ENCODE results near the gene ALPG. TPM values are rescaled to one million over a fixed set of nuclear protein-coding genes. Genes with fewer than 3 reads are reported as not detected.
A peak's percentile ranks its signal among the peaks of the same experiment; 100 is the strongest.

The ALPG gene
- total and polyA plus RNA-seq, 2 of the 4 experiments (the other 2 are of a cell fraction): not detected

DNA sequence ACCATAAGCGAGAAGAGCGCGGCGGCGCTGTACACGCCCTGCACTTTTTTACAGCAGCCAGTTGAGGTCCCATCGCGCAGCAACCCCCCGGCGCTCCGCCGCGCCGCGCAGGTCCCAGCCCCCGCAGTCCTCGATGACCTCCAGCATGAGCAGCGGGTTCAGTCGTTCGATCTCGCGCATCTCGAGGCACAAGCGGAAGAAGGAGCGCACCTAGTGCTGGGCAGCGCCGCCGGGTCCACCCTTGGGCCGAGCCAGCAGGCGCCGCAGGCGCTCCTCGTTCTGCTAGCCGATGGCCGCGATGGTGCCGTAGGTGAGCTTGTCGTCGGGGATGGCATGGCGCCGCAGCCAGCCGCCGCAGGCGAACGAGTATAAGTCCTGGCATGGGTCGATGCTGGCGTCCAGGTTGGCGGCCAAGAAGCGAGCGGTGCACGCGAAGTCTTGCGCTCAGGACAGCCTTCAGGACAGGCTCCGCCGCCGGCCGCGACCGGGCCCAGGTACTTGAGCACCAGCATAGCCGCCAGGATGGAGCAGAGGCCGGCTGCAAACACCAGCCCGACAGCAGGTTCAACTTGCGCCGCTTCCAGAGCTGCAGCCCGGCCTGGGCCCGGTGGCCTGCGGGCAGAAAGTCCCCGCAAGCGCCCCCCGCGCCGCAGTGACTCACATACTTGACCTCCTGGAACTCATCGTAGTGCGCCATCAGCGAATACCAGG, 19.7 kb upstream of the ALPG start:
- no peak overlapping the region for H2AK5ac ChIP-seq (ENCODE audit: low read depth, low read length)
- H3K27me3 ChIP-seq (ENCODE audit: control insufficient read depth, insufficient read depth, low read length): peaks cover 83% of the 10 kb centered on the region
- H3K9me3 ChIP-seq (ENCODE audit: control insufficient read depth, insufficient read depth, low read length): peaks cover 2% of the 10 kb centered on the region; the same call in 1 of the 2 replicates
- no peak overlapping the region for H3K14ac ChIP-seq (replicated peaks; ENCODE audit: low read depth, low read length)
- no peak overlapping the region for H3K18ac ChIP-seq (ENCODE audit: low read depth, low read length)
- H3K79me1 ChIP-seq (ENCODE audit: low read depth in 1 of 2, low read length in 2 of 2): no peaks in the 10 kb centered on the region
- H4K8ac ChIP-seq (ENCODE audit: low read depth in 2 of 2, low read length in 2 of 2): no peak overlapping the region
- BruUV-seq (replicated peaks): no TSS peak
- in situ Hi-C loops (cut with MboI; ENCODE audit: low sequenced_read_pairs) (no loop called here), dilution Hi-C loops (cut with HindIII; ENCODE audit: low sequenced_read_pairs, unreplicated experiment) (no loop called here), intact Hi-C loops (cut with micrococcal nuclease) (loop anchor here (5.0 kb wide), 1 partner anchor 40 kb away; no protein-coding TSS in a partner anchor)
- ATAC-seq (ENCODE audit: low read depth): no peak
- H2BK15ac ChIP-seq (ENCODE audit: low read depth, low read length): no peak overlapping the region
- no peak overlapping the region for H3K4ac ChIP-seq (ENCODE audit: low read depth, low read length)
- H2AK9ac ChIP-seq (replicated peaks; ENCODE audit: low read depth, low read length, poor library complexity): no peak overlapping the region
- no peak overlapping the region for H3K9ac ChIP-seq (ENCODE audit: low read depth, low read length)
- no peak overlapping the region for H4K5ac ChIP-seq (ENCODE audit: low read depth, low read length)
- WGBS, 2 experiments (ENCODE audit: extremely low coverage in 2 of 2, insufficient read length in 1 of 2): 3% methylated on average over 58 of the region's 75 CpGs; no CpG with 5 or more reads in 1 of the 2 experiments
- H2AFZ ChIP-seq (replicated peaks; ENCODE audit: low read length, poor library complexity): peak overlapping the region; percentile 76
- H2BK120ac ChIP-seq (ENCODE audit: low read depth, low read length): no peak overlapping the region
- POLR2A ChIA-PET (ENCODE audit: unreplicated experiment): no interaction called here
- no peak overlapping the region for H3K23ac ChIP-seq (ENCODE audit: low read depth, low read length)
- no peak overlapping the region for H3K56ac ChIP-seq (ENCODE audit: extremely low read depth, insufficient read depth, low read length)
- peak overlapping the region; percentile 18; the same call in 1 of the 2 replicates for H3K4me2 ChIP-seq (ENCODE audit: low read depth, low read length)
- no peaks in the 10 kb centered on the region for H3K9me1 ChIP-seq (ENCODE audit: insufficient read depth, low read length)
- CTCF ChIA-PET: interaction anchor here (1.2 kb wide), 1 partner anchor 13 kb away, joined by 3 read pairs; no protein-coding TSS in a partner anchor
- no peak for DNase-seq
- no peak overlapping the region for H2BK20ac ChIP-seq (ENCODE audit: low read depth, low read length)
- peaks cover 3% of the 10 kb centered on the region; the same call in 1 of the 2 replicates for H3K4me1 ChIP-seq (ENCODE audit: control insufficient read depth, insufficient read depth, low read length)
- no peaks in the 10 kb centered on the region for H3K36me3 ChIP-seq (ENCODE audit: control insufficient read depth, insufficient read depth, low read length)
- H2BK5ac ChIP-seq (ENCODE audit: low read depth, low read length, poor library complexity, severe bottlenecking): no peak overlapping the region
- H3K27ac ChIP-seq (ENCODE audit: insufficient read depth, low read length): no peak overlapping the region
- TF ChIP-seq ELK1 (IDR thresholded peaks at IDR 0.05; ENCODE audit: borderline replicate concordance, low read depth, low read length) (no peak), NFE2L2 (IDR thresholded peaks at IDR 0.05; ENCODE audit: low read depth, low read length) (no peak), MXI1 (IDR thresholded peaks at IDR 0.05; ENCODE audit: borderline replicate concordance, low read depth, low read length) (no peak), SMC3 (IDR thresholded peaks at IDR 0.05; ENCODE audit: low read depth, low read length) (no peak), MAFK (IDR thresholded peaks at IDR 0.05; ENCODE audit: low read depth, low read length) (no peak), RCOR1 (IDR thresholded peaks at IDR 0.05; ENCODE audit: insufficient replicate concordance, low read length) (no peak), BHLHE40 (IDR thresholded peaks at IDR 0.05; ENCODE audit: low read depth, low read length) (no peak), POLR2A (IDR thresholded peaks at IDR 0.05; ENCODE audit: low read depth, low read length) (no peak), MAZ (IDR thresholded peaks at IDR 0.05; ENCODE audit: borderline replicate concordance, low read depth, low read length) (no peak), FOS (IDR thresholded peaks at IDR 0.05; ENCODE audit: low read depth, low read length) (no peak)
- TF ChIP-seq, protein P1, sequence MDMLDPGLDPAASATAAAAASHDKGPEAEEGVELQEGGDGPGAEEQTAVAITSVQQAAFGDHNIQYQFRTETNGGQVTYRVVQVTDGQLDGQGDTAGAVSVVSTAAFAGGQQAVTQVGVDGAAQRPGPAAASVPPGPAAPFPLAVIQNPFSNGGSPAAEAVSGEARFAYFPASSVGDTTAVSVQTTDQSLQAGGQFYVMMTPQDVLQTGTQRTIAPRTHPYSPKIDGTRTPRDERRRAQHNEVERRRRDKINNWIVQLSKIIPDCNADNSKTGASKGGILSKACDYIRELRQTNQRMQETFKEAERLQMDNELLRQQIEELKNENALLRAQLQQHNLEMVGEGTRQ (IDR thresholded peaks at IDR 0.05; ENCODE audit: low read depth, low read length): no peak
- H4K91ac ChIP-seq (ENCODE audit: insufficient read depth, low read depth, low read length): no peak overlapping the region
- H3K4me3 ChIP-seq (ENCODE audit: insufficient read depth, low read depth, low read length): no peak overlapping the region
- H4K20me1 ChIP-seq (ENCODE audit: insufficient read depth, low read length): no peaks in the 10 kb centered on the region; the same call in 1 of the 2 replicates
